WTC11 (cell line): ENCODE data around the gene TMEM259. TPM values are rescaled to one million over a fixed set of nuclear protein-coding genes. Genes with fewer than 3 reads are reported as not detected.

Source experiments
- ATF1 ChIP-seq: sonication (generic); formaldehyde crosslinking; IDR thresholded peaks from 2 replicates; pipeline ENCODE4 v1.8.1; 2023; ENCODE audit warnings: mild to moderate bottlenecking, moderate library complexity, missing genetic modification reagents
- ATF6 ChIP-seq: sonication (generic); formaldehyde crosslinking; IDR thresholded peaks from 2 replicates; pipeline ENCODE4 v1.8.1; 2023; ENCODE audit warnings: mild to moderate bottlenecking, missing genetic modification reagents
- ELF4 ChIP-seq: sonication (generic); formaldehyde crosslinking; IDR thresholded peaks from 2 replicates; pipeline ENCODE4 v1.8.1; 2022; ENCODE audit warnings: low read depth, mild to moderate bottlenecking, moderate library complexity, missing genetic modification reagents
- EMX1 ChIP-seq: fragments of 250-450 bp; sonication (Bioruptor Pico); IDR thresholded peaks from 2 replicates; pipeline ENCODE4 v1.8.0; 2021; ENCODE audit warnings: mild to moderate bottlenecking
- HMGA2 ChIP-seq: fragments of 250-450 bp; sonication (Bioruptor Pico); IDR thresholded peaks from 2 replicates; pipeline ENCODE4 v1.4.0; 2021; ENCODE audit warnings: mild to moderate bottlenecking, moderate library complexity
- MLX ChIP-seq: sonication (generic); formaldehyde crosslinking; IDR thresholded peaks from 2 replicates; pipeline ENCODE4 v1.8.1; 2023; ENCODE audit warnings: mild to moderate bottlenecking, missing genetic modification reagents, moderate library complexity
- NR2C2 ChIP-seq: sonication (generic); formaldehyde crosslinking; IDR thresholded peaks from 2 replicates; pipeline ENCODE4 v1.8.0; 2022; ENCODE audit warnings: mild to moderate bottlenecking, missing genetic modification reagents
- PRDM15 ChIP-seq: sonication (generic); formaldehyde crosslinking; IDR thresholded peaks from 2 replicates; pipeline ENCODE4 v1.8.0; 2022; ENCODE audit warnings: missing genetic modification reagents
- RORB ChIP-seq: fragments of 250-450 bp; sonication (Bioruptor Pico); IDR thresholded peaks from 2 replicates; pipeline ENCODE4 v1.9.0; 2021; ENCODE audit warnings: mild to moderate bottlenecking
- SMAD3 ChIP-seq: sonication (generic); formaldehyde crosslinking; IDR thresholded peaks from 2 replicates; pipeline ENCODE4 v1.8.0; 2022; ENCODE audit warnings: missing genetic modification reagents, mild to moderate bottlenecking, borderline replicate concordance
- SOX15 ChIP-seq: fragments of 250-450 bp; sonication (Bioruptor Pico); IDR thresholded peaks from 2 replicates; pipeline ENCODE4 v1.9.0; 2021; ENCODE audit warnings: mild to moderate bottlenecking
- ZBTB21 ChIP-seq: sonication (generic); formaldehyde crosslinking; IDR thresholded peaks from 2 replicates; pipeline ENCODE4 v1.8.1; 2023; ENCODE audit warnings: mild to moderate bottlenecking, missing genetic modification reagents, borderline replicate concordance
- ZNF219 ChIP-seq: sonication (generic); formaldehyde crosslinking; IDR thresholded peaks from 2 replicates; pipeline ENCODE4 v1.8.0; 2023; ENCODE audit warnings: missing genetic modification reagents, mild to moderate bottlenecking, borderline replicate concordance
- ZNF281 ChIP-seq: sonication (generic); formaldehyde crosslinking; IDR thresholded peaks from 2 replicates; pipeline ENCODE4 v1.8.0; 2023; ENCODE audit warnings: mild to moderate bottlenecking, missing genetic modification reagents
- ZNF317 ChIP-seq: sonication (generic); formaldehyde crosslinking; IDR thresholded peaks from 2 replicates; pipeline ENCODE4 v1.8.1; 2023; ENCODE audit warnings: low read depth, mild to moderate bottlenecking, moderate library complexity, missing genetic modification reagents, borderline replicate concordance
- total RNA-seq: library from RNA; stranded (reverse); gene quantifications from 3 replicates; pipeline ENCODE4 v1.2.3, GENCODE V29; 2021
- TF ChIP-seq, protein P1 (sequence below): sonication (generic); formaldehyde crosslinking; conservative IDR thresholded peaks from 2 replicates; pipeline ENCODE4 v1.8.1; 2022; ENCODE audit warnings: mild to moderate bottlenecking, missing genetic modification reagents
- TF ChIP-seq, protein P2 (sequence below): sonication (generic); formaldehyde crosslinking; IDR thresholded peaks from 2 replicates; pipeline ENCODE4 v1.8.1; 2023; ENCODE audit warnings: mild to moderate bottlenecking, missing genetic modification reagents, moderate library complexity
- TF ChIP-seq, protein P3 (sequence below): sonication (generic); formaldehyde crosslinking; IDR thresholded peaks from 2 replicates; pipeline ENCODE4 v1.8.0; 2023; ENCODE audit warnings: missing genetic modification reagents, mild to moderate bottlenecking, borderline replicate concordance
- TF ChIP-seq, protein P4 (sequence below): fragments of 250-450 bp; sonication (Bioruptor Pico); IDR thresholded peaks from 2 replicates; pipeline ENCODE4 v1.8.0; 2021; ENCODE audit warnings: mild to moderate bottlenecking
- TF ChIP-seq, protein P5 (sequence below): sonication (generic); formaldehyde crosslinking; IDR thresholded peaks from 2 replicates; pipeline ENCODE4 v1.8.1; 2023; ENCODE audit warnings: mild to moderate bottlenecking, missing genetic modification reagents

The TMEM259 gene
- total RNA-seq, 1 experiment from 2014 or later: 202 TPM

- TF ChIP-seq PRDM15 (CRISPR knock-in tag) (peak; percentile 31; the same call in 1 of the 2 replicates), ZBTB21 (no peak), SMAD3 (CRISPR knock-in tag) (no peak), ATF1 (CRISPR knock-in tag) (no peak), ZNF219 (CRISPR knock-in tag) (no peak), SOX15 (CRISPR knock-in tag) (no peak), HMGA2 (CRISPR knock-in tag) (no peak), RORB (CRISPR knock-in tag) (no peak), ZNF317 (no peak), MLX (CRISPR knock-in tag) (0 out of 2 replicates have a peak, but pooled peaks have one; percentile 36), EMX1 (CRISPR knock-in tag) (no peak), NR2C2 (CRISPR knock-in tag) (no peak), ATF6 (CRISPR knock-in tag) (no peak), ELF4 (CRISPR knock-in tag) (no peak), ZNF281 (CRISPR knock-in tag) (no peak)
- TF ChIP-seq, protein P1, sequence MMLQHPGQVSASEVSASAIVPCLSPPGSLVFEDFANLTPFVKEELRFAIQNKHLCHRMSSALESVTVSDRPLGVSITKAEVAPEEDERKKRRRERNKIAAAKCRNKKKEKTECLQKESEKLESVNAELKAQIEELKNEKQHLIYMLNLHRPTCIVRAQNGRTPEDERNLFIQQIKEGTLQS (CRISPR knock-in tag): no peak
- TF ChIP-seq, protein P2, sequence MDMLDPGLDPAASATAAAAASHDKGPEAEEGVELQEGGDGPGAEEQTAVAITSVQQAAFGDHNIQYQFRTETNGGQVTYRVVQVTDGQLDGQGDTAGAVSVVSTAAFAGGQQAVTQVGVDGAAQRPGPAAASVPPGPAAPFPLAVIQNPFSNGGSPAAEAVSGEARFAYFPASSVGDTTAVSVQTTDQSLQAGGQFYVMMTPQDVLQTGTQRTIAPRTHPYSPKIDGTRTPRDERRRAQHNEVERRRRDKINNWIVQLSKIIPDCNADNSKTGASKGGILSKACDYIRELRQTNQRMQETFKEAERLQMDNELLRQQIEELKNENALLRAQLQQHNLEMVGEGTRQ: no peak
- TF ChIP-seq, protein P3, sequence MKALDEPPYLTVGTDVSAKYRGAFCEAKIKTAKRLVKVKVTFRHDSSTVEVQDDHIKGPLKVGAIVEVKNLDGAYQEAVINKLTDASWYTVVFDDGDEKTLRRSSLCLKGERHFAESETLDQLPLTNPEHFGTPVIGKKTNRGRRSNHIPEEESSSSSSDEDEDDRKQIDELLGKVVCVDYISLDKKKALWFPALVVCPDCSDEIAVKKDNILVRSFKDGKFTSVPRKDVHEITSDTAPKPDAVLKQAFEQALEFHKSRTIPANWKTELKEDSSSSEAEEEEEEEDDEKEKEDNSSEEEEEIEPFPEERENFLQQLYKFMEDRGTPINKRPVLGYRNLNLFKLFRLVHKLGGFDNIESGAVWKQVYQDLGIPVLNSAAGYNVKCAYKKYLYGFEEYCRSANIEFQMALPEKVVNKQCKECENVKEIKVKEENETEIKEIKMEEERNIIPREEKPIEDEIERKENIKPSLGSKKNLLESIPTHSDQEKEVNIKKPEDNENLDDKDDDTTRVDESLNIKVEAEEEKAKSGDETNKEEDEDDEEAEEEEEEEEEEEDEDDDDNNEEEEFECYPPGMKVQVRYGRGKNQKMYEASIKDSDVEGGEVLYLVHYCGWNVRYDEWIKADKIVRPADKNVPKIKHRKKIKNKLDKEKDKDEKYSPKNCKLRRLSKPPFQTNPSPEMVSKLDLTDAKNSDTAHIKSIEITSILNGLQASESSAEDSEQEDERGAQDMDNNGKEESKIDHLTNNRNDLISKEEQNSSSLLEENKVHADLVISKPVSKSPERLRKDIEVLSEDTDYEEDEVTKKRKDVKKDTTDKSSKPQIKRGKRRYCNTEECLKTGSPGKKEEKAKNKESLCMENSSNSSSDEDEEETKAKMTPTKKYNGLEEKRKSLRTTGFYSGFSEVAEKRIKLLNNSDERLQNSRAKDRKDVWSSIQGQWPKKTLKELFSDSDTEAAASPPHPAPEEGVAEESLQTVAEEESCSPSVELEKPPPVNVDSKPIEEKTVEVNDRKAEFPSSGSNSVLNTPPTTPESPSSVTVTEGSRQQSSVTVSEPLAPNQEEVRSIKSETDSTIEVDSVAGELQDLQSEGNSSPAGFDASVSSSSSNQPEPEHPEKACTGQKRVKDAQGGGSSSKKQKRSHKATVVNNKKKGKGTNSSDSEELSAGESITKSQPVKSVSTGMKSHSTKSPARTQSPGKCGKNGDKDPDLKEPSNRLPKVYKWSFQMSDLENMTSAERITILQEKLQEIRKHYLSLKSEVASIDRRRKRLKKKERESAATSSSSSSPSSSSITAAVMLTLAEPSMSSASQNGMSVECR: no peak; the same call in none of the 2 replicates
- TF ChIP-seq, protein P4, sequence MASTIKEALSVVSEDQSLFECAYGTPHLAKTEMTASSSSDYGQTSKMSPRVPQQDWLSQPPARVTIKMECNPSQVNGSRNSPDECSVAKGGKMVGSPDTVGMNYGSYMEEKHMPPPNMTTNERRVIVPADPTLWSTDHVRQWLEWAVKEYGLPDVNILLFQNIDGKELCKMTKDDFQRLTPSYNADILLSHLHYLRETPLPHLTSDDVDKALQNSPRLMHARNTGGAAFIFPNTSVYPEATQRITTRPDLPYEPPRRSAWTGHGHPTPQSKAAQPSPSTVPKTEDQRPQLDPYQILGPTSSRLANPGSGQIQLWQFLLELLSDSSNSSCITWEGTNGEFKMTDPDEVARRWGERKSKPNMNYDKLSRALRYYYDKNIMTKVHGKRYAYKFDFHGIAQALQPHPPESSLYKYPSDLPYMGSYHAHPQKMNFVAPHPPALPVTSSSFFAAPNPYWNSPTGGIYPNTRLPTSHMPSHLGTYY (CRISPR knock-in tag): no peak
- TF ChIP-seq, protein P5, sequence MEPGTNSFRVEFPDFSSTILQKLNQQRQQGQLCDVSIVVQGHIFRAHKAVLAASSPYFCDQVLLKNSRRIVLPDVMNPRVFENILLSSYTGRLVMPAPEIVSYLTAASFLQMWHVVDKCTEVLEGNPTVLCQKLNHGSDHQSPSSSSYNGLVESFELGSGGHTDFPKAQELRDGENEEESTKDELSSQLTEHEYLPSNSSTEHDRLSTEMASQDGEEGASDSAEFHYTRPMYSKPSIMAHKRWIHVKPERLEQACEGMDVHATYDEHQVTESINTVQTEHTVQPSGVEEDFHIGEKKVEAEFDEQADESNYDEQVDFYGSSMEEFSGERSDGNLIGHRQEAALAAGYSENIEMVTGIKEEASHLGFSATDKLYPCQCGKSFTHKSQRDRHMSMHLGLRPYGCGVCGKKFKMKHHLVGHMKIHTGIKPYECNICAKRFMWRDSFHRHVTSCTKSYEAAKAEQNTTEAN (CRISPR knock-in tag): no peak
These were observed 5.2 kb upstream of the TMEM259 start, which contains the start of gene CNN2 (continued) for GRCh38 chr19:1025960-1026782.
